Stimulated activated CD8-positive, alpha-beta memory T cell treated with anti-CD3 and anti-CD28 coated beads, Interleukin-4, amount 100 ng/mL, for 1 hour (primary cell): ENCODE measurements around the gene ASB6.
"Not testable (repeated sequence)": the region's sequence is repeated elsewhere in the genome, so short reads cannot be mapped to it uniquely, and the experiment has no call there.

Experiments used
- DNase-seq, 2 donors: peaks; one replicate each; pipeline ENCODE4 v3.0.0-alpha.2; 2020; ENCODE audit warnings: low read depth in 2 of 2, low spot score in 1 of 2

ASB6 gene

DNA sequence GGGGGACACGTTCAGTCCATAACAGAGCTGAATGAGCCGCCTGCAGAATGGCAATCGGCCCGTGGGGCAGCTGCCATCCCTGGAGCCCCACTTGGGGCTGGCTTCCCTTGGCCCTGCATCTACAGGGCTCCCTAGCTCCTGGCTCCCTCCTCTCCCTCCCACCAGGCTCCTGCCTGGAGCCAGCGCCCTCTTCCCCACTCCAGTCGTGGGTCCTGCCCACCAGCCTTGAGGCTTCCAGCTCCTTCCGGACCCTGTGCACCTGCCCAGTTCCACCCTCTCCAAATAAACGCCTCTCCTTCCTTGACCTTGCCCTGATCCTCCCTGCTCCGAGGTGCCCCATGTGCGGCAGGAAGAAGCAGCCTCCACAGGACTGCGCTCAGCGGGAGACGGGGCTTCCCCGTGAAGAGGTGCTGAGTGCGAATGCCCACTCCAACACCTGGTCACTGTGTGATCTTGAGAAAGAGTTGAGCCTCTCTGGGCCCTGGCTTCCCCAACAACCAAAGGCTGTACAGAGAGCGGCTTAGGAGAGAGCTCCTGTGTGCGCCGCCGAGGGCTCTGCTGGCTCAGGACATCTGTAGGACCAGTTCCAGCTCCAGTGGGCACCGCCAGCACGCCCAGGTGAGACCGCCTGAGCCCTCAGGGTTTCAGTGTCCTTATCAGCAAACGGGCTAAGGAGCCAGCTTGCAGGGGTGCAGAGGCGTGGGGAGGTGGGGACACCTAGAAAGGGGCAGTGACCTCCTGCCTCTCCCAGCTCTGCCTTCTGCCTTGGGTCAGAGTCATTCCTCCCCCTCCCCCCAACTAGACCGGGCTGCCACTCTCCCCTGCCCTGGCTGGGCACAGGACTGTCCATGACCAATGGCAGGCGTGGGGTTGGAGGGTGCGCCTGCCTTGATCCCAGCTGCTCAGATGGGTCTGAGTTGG, 33.1 kb downstream of the ASB6 start:
- no peak for DNase-seq

DNA sequence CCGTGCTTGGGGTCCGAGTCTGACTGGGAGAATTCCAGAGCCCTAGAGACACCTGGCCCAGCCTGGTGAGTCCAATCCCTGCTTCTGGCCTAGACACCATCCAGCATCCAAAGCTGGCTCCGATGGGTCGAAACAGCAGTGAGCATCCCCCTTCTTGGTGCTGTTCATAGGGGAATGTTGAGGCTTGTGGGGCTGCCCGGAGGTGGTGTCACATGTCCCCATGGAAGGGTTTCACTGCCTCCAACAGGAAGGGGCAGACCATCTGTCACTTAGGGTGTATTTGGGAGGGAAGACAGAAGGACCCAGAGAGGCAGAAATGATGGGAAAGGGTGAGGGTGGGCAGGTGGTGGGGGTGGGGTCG, 34.9 kb downstream of the ASB6 start:
- no peak for DNase-seq

DNA sequence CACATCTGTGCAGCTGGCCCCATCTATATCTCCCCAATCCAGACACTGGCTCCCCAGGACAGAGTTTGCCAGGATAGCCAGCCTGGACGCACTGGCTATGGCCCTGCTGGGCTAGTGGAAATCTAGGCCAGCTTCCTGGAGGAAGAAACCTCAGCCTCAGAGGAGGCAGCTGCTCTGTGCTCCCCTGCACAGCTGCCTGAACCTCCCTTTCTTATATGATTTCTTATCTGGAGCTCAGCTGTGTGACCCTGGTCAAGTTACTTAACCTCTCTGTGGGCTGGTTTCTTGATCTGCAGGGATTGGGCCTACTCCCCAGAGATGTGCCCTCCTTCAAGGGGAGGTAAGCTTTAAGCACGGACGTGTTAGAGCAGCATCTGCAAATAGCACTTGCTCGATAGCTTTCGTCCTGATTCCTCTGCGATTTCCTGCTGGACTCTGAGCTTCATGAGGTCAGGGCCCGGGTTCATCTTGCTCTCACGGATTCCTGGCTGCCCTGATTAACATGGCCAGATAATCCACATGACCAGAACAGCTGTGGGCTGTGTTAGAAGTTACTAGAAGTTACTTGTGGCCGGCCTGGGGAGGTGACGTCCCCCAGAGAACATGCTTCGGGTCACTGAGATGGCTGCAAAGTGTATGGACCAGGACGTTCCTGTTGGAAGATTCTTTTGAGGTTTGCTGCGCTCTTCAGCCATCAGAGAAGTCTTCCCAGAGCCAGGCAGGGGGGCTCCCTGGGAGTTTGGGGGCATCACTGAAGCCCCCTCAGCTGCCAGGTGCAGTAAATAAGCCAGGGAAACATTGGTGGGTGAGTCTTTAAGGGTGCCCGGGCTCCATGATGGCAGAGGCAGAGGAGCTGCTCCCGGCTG, 35.6 kb downstream of the ASB6 start:
- no peak for DNase-seq

DNA sequence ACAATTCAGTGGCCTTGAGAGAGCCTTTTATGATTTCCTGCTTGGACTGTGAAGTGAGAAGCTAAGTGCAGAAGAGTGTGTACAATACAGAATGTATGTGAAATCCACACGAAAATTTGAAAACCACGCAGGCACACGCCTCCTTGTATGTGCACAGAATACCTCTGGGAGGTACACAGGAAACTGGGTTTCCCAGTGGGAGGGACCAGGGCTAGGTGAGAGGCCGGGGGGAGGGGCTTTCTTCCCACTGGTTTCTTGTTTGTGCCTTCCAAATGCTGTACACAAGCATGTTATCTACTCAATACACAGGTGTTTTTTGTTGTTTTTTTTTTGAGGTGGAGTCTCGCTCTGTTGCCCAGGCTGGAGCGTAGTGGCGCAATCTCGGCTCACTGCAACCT, 37.2 kb downstream of the ASB6 start:
- no peak for DNase-seq

DNA sequence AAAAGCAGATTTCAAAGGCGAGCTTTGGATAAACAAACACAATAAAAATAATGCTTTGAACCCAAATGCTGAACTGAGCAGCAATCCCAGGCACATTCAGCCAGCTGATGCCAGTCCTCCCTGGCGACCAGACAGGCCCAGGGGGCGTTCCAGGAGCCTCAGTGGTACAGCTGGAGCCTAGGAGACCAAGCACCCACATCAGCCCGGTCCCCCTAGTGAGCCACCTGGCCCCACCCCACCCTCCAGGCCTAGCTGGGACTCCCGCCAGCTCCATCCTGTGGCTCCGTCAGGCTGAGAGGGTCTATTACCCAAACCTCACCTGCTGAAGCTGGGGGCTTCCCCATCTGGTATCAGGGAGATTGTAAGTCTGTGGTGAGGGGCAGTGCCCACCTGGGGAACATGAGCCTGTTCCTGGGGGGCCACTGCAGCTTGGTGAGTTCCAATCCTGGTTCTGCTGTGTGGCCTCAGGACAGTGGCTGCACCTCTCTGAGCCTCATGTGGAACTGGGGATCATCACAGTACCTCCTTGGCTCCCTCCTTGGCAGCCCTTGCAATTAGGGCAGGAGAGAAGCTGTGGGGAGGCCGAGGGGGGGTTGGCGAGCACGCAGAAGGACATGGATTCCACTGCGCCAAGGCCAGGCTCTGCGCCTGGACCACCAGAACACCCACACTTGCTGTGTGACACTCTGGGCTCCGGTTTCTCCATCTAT, 37.7 kb downstream of the ASB6 start:
- DNase-seq, result no peak

DNA sequence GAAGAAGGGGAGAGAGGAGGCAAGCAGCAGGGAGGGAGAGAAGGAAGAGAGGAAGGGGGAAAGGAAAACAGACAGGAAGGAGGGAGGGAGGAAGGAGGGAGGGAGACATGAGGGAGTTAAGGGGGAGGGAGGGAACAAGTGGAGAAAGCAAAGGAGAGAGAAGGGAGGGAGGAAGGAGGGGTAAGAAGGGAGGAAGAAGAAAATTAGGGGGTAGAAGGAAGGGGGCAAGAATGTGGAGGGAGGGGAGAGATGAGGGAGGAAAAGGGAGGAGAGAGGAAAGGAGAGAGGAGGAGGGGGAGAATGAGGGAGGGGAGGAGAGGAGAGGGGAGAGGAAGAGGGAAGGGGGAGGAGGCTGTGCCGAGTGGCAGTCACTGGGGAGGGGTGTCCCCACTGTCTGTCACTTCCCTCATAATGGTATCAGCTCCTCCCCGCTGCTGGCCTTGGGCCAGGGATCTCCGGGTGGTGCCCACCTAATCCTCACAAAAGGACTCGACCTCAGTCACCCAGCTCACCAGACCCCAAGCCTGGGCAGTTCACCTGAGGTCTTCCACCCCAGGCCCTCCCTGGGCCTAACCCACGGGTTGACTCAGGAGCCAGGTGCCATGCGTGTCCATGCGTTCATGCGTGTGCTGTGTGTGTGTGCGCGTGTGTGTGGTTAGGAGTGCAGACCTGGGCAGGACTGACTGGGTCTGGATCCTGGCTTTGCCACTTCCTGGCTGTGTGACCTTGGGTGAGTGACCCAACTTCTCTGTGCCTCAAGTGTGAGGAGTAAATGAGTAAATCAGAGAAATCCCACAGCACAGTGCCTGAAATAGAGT, 39.1 kb downstream of the ASB6 start:
- DNase-seq, result no peak

DNA sequence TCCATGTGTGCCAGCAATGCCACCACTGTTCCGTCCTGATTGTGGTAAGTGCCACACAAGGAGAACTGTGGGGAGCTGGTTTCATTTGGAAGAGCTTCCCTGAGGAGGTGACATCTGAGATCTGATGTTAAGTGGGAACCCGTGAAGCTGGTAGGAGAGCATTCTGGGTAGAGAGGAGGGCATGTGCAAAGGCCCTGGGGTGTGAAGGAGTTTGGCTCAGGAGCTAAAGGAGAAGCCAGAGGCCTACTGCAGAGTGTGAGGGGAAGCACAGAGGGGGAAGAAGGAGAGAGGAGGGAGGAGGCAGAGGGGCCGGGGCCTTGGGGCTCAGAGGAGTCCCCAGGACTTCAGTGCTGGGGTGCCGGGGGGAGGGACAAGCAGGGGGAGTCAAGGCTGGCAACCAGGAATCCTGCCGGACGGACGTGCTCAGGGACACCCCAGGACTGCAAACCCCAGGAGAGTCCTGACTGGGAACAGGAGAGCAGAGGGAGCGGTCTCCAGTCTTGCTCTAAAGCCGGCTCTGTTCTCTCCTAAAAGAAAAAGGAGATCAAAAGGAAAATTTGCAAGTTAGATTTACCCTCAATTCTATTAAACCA, 40.8 kb downstream of the ASB6 start:
- DNase-seq, result no peak

DNA sequence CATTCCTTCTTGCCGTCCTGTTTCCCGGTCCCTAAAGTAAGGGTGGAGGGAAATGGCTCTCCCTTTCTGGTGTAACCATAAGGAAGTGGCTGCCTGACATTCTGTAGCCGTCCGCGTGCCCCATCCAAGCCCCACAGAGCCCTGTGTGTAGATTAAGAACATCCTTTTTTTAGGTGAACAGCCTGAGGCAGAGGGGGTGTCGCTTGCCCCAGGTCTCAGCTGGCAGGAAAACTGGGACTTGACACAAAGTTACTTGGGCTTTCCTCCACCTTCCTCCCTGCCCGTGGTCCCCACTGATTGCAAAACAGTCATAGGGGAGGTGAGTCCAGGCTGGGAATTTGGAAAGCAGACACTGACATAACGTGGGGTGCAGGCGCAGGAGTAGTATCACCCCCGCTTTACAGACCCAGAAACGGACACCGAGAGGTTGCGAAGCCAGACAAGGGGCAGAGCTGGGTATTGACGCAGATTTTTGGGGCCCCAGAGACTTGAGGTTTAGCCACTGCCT, 43.8 kb downstream of the ASB6 start:
- no peak for DNase-seq

DNA sequence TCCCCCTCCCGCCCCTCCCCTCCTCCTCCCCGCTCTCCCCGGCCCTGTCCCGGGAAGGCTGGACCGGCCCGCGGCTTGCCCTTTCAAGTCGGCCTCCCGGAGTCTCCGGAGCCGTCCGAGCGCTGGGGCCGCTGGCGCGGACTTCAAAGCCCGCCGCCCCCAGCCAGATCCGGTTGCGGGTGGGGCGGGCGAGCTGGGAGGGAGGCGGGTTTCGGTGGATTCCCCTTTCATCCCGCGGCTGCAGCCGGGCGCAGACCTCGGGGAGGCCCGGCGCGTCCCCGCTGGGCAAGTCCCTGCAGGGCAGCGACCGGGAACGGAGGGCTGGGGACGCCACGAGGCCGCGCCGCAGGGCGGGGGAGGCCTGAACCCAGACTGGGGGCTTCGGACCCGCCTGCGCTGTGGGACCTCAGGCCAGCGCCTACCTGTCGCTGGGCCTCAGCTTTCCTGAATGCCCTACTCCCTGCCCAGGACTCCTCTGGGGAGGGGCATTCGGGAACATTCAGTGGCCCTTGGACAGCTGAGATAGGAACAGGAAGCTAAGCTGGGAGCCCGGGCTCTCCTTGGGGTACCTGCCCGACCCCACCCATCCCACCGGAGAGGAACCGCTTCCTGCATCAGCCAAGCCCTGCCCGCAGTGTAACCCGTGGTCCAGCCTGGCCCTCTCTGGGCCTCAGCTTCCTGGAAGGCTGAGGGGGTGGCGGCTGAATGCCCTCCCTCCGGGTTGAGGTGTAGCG, 44.4 kb downstream of the ASB6 start:
- DNase-seq, result no peak

DNA sequence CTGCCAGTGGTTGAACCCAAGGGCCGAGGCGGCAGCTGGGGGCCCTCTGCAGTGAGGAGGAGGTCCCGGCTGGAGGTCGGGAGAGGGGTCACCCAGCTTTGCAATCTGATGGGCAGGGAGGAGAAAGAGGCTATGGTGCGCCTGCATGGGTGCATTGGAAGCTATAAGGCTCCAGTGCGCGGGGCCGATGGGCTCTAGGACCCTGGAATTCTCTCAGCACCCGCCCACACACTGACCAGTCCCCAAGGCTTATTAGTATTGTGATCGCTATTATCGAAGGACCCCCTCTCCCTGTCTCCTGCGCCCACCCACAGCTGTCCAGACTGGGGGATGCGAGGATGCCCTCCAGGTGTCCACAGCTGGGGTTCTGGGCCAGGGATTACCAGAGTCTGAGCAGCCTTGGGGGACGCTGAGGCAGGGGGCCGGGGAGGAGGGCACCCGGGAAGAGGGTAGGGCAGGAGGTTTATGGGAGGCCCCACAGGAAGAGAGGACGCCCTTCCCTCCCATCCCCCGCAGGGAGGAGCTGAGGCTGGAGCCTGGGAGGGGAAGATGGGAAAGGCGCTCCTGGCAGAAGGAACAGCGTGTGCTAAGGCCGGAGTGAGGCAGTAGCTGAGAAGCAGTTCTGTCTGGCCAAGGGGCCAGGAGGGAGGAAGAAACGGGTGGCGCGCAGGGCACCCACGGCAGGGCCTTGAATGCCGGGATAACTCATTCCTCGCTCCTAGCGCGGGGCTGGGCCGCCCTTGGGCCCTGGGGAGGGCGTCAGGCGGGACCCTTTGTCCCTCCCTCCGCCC, 45.2 kb downstream of the ASB6 start:
- no peak for DNase-seq

DNA sequence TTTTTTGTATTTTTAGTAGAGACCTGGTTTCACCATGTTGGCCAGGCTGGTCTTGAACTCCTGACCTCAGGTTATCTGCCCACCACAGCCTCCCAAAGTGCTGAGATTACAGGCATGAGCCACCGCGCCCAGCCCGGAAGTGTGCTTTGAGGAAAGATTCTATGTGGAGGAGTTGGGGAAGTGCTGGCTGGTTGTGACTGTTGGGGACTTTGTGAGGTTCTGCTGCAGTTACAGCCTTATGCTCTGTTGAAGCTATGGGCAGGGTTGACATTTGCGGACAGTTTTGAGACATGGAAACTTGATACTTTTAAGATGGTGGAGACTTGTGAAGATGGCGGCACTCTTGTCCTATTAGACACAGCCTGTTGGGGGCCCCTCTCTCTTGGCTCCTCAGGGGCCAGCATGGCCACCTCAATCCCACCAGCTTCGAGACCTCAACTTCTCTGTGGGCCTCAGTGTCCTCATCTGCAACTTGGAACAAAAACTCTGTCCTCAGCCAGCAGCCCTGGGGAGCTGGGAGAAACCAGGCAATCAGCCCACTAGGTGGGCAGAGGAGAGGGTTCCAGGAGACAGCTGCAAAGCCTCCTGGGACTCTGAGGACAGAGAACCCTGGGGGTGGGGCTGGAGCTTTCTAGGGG, 45.9 kb downstream of the ASB6 start:
- DNase-seq, result no peak

DNA sequence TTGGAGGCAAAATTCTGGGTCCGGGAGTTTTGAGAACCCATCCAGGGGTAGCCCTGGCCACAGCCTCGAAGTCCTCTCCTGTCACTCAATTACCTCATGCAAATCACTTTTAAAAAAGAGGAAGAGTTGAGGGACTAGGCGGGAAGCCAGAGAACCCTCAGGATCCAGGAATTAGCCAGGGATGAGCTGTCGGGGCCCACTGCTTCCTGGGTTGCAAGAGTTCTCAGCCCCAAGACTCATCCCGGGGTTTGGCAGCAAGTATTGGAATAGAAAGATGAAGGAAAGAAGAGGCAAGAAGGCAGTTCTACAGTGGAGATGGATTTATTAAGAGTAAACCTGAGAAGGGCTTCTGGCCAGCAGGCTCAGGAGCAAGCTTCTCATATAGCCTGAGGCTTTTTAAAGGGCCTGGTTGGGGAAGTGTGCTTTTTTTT, 46.6 kb downstream of the ASB6 start:
- DNase-seq, result no peak

DNA sequence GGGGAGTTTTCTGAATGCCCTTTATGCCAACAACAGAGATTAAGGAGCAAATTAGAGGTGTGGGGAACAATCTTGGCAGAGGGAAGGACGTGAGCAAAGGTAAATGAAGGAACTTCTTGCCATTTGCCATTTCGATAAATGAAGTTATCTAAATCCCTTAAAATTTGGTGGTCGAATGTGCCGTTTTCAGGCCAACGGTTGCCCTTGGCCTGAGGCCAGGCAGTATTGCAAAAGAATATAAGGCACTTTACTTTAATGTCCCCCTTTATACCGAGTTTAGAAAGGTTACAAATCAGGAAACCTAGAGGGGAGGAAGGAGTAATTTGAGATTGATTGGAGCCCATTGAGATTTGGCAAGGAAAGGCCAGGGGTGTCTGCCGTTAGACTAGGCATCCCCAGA, 47.3 kb downstream of the ASB6 start:
- no peak for DNase-seq

DNA sequence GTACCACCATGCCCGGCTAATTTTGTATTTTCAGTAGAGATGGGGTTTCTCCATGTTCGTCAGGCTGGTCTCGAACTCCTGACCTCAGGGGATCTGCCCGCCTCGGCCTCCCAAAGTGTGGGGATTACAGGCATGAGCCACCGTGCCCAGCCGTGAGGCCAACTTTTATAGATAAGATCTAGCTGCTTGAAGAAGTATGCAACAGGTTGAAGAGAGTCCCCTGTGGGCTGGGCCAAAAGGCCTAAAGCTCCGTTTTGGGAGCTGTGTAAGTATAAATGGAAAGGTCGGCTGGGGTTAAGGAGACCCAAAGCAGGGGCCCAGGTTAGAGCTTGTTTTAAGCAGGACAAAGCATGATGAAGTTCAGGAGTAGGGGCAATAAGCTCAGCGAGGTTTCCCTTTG, 49.2 kb downstream of the ASB6 start:
- DNase-seq, result not testable (repeated sequence)

DNA sequence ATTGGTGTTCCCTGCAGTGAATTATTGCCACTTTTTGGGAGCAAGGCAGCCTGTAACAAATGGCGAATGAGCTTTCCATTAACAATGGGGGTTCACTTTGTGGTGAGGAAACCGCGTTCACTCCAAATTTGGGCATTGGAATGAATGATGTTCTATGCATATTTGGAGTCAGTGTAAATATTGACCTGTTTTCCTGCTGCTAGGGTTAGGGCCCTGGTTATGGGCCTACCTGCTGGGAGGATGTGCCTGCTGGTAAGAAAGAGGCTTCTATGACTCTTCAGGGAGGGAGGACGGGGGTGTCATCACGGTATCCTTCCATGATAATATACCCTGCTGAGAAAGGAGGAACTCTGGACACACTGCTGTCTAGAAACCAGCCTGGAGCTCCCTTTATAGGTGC, 50.0 kb downstream of the ASB6 start:
- DNase-seq, result no peak

DNA sequence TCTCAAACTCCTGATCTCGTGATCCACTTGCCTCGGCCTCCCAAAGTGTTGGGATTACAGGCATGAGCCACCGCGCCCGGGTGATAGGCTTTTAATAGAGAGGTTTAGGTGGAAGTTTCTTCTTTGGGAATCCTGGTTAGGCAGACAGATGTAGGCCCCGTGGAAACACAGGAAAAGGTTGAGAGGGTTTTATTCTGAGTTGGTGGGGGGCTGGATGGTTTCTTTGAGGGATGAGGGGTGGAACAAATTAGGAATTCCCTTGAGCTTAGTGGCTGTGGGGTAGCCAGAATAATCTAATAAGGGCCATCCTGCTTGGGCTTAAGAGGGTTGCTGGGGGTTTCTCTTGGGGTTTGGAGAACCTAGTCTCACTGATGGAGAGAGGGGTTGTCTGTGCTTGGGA, 51.5 kb downstream of the ASB6 start:
- no peak for DNase-seq

DNA sequence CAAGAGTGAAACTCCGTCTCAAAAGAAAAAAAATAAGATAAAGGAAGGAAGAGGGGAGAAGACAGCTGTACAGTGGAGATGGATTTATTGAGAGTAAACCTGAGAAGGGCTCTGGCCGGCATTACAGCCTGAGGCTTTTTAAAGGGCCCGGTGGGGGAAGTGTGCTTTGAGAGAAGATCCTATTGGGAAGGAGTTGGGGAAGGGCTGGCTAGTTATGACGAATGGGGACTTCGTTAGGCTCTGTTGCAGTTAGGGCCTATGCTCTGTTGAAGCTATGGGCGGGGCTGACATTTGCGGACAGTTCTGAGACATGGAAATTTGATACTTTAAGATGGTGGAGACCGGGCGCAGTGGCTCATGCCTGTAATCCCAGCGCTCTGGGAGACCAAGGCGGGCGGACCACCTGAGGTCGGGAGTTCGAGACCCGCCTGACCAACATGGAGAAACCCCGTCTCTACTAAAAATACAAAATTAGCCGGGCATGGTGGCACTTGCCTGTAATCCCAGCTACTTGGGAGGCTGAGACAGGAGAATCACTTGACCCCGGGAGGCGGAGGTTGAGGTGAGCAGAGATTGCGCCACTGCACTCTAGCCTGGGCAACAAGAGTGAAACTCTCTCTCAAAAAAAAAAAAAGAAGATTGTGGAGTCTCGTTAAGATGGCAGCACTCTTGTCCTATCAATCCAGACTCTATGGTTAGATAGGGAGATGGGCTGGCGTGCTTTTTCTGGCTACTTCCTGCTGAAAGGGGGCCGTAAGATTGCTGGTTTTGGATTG, 54.3 kb downstream of the ASB6 start:
- DNase-seq, result no peak
